ENCODE measurements around the gene NDFIP1. TPM values are rescaled to one million over a fixed set of nuclear protein-coding genes. Genes with fewer than 3 reads are reported as not detected.

NDFIP1 gene
- total RNA-seq, 2 experiments from 2014 or later = 74.6 to 76.4 TPM

- peaks cover 6% of the 10 kb centered on the region for H3K36me3 Mint-ChIP-seq
- no peak overlapping the region for H3K27ac Mint-ChIP-seq
- CTCF ChIA-PET = no interaction called here
- H3K9me3 Mint-ChIP-seq = no peaks in the 10 kb centered on the region
- intact Hi-C loops (cut with micrococcal nuclease) = no loop called here
- H3K4me3 Mint-ChIP-seq = no peak overlapping the region
- peaks cover 7% of the 10 kb centered on the region for H3K4me1 Mint-ChIP-seq (ENCODE audit: low read depth)
- POLR2A ChIA-PET = no interaction called here
- DNase-seq = no peak
- H3K27me3 Mint-ChIP-seq = no peaks in the 10 kb centered on the region
Measured at GRCh38 chr5:142156839-142157463, 48.4 kb downstream of the NDFIP1 start.

GRCh38 chr5:142159354-142159753 is 50.8 kb downstream of the NDFIP1 start:
- Mint-ChIP-seq H3K4me1 (ENCODE audit: low read depth) (peaks cover 7% of the 10 kb centered on the region), H3K36me3 (peaks cover 1% of the 10 kb centered on the region), H3K27ac (no peak overlapping the region), H3K27me3 (no peaks in the 10 kb centered on the region), H3K9me3 (no peaks in the 10 kb centered on the region), H3K4me3 (no peak overlapping the region)
- intact Hi-C loops (cut with micrococcal nuclease) = no loop called here
- DNase-seq = no peak
- ChIA-PET POLR2A (no interaction called here), CTCF (interaction anchor here (0.5 kb wide), 1 partner anchor 90 kb away, joined by 3 read pairs; no protein-coding TSS in a partner anchor)

GRCh38 chr5:142164315-142164714 is 55.7 kb downstream of the NDFIP1 start:
- ChIA-PET POLR2A (no interaction called here), CTCF (interaction anchor here (0.8 to 1.0 kb wide), 2 partner anchors 12 to 13 kb away, joined by 3 read pairs; no protein-coding TSS in a partner anchor)
- Mint-ChIP-seq H3K9me3 (no peaks in the 10 kb centered on the region), H3K36me3 (peaks cover 1% of the 10 kb centered on the region), H3K4me3 (no peak overlapping the region), H3K27me3 (no peaks in the 10 kb centered on the region), H3K4me1 (ENCODE audit: low read depth) (no peaks in the 10 kb centered on the region), H3K27ac (no peak overlapping the region)
- no peak for DNase-seq
- intact Hi-C loops (cut with micrococcal nuclease) = no loop called here

- no peak for DNase-seq
- ChIA-PET POLR2A (no interaction called here), CTCF (no interaction called here)
- no peaks in the 10 kb centered on the region for H3K27me3 Mint-ChIP-seq
- H3K4me3 Mint-ChIP-seq = no peak overlapping the region
- H3K9me3 Mint-ChIP-seq = no peaks in the 10 kb centered on the region
- H3K36me3 Mint-ChIP-seq = peaks cover 1% of the 10 kb centered on the region
- no peaks in the 10 kb centered on the region for H3K4me1 Mint-ChIP-seq (ENCODE audit: low read depth)
- no peak overlapping the region for H3K27ac Mint-ChIP-seq
- intact Hi-C loops (cut with micrococcal nuclease) = no loop called here
Measured at GRCh38 chr5:142166754-142167153, 58.2 kb downstream of the NDFIP1 start.

DNA sequence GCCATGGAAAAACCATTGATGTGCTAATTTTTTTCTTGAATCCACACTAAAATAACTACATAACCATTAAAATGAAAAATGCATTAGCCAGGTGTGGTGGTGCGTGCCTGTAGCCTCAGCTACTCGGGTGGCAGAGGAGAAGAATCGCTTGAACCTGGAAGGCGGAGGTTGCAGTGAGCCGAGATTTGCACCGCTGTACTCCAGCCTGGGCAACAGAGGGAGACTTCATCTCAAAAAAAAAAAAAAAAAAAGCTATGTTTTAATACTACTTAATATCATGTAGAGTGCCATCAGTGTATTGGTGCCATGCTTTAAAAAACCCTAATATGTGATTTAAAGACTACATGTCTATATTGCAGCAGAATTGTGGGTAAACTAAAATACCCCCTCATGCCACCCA is 58.9 kb downstream of the NDFIP1 start:
- no peak overlapping the region for H3K4me3 Mint-ChIP-seq
- intact Hi-C loops (cut with micrococcal nuclease) = no loop called here
- no peak overlapping the region for H3K27ac Mint-ChIP-seq
- peaks cover 1% of the 10 kb centered on the region for H3K36me3 Mint-ChIP-seq
- no peak for DNase-seq
- H3K27me3 Mint-ChIP-seq = no peaks in the 10 kb centered on the region
- ChIA-PET POLR2A (interaction anchor here (0.7 kb wide), 1 partner anchor 62 kb away, joined by 3 read pairs; no protein-coding TSS in a partner anchor), CTCF (interaction anchor here (0.6 kb wide), 1 partner anchor 153 kb away, joined by 3 read pairs; no protein-coding TSS in a partner anchor)
- no peaks in the 10 kb centered on the region for H3K9me3 Mint-ChIP-seq
- H3K4me1 Mint-ChIP-seq (ENCODE audit: low read depth) = no peaks in the 10 kb centered on the region

- CTCF ChIA-PET = no interaction called here
- Mint-ChIP-seq H3K36me3 (peaks cover 1% of the 10 kb centered on the region), H3K4me1 (ENCODE audit: low read depth) (no peaks in the 10 kb centered on the region), H3K9me3 (no peaks in the 10 kb centered on the region), H3K27ac (no peak overlapping the region), H3K4me3 (no peak overlapping the region), H3K27me3 (no peaks in the 10 kb centered on the region)
- DNase-seq = no peak
- POLR2A ChIA-PET = no interaction called here
- intact Hi-C loops (cut with micrococcal nuclease) = no loop called here
Measured at GRCh38 chr5:142168365-142168764, 59.8 kb downstream of the NDFIP1 start.

- Mint-ChIP-seq H3K27ac (no peak overlapping the region), H3K4me3 (no peak overlapping the region), H3K36me3 (no peaks in the 10 kb centered on the region), H3K4me1 (ENCODE audit: low read depth) (no peaks in the 10 kb centered on the region), H3K9me3 (no peaks in the 10 kb centered on the region), H3K27me3 (peaks cover 2% of the 10 kb centered on the region)
- intact Hi-C loops (cut with micrococcal nuclease) = loop anchor here (5.0 kb wide), 1 partner anchor 377 kb away; no protein-coding TSS in a partner anchor
- ChIA-PET POLR2A (no interaction called here), CTCF (interaction anchor here (1.2 kb wide), 1 partner anchor 19 kb away, joined by 4 read pairs; no protein-coding TSS in a partner anchor)
- DNase-seq = no peak
Measured at GRCh38 chr5:142170254-142170953, 61.8 kb downstream of the NDFIP1 start.

DNA sequence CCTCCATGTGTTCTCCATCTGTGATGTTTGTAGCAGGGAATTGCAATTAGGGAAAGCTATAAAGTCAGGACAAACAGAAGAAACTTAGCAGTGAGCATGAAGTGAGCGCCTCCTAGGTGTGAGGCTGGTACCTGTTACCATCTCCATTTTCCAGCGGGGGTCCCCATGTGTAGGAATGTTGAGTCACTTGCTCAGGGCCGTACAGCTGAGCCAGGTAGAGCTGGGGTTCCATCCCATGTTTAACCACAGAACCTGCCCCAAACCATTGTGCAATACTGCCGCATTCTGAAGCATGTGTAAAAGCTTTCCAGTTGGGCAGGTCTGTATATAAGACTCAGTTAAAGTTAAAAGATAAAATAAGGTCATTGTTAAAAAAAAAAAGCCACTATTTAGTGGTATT is 62.7 kb downstream of the NDFIP1 start:
- H3K9me3 Mint-ChIP-seq = no peaks in the 10 kb centered on the region
- ChIA-PET POLR2A (no interaction called here), CTCF (no interaction called here)
- no peaks in the 10 kb centered on the region for H3K36me3 Mint-ChIP-seq
- intact Hi-C loops (cut with micrococcal nuclease) = loop anchor here (5.0 kb wide), 1 partner anchor 376 kb away; no protein-coding TSS in a partner anchor
- DNase-seq = no peak
- no peaks in the 10 kb centered on the region for H3K4me1 Mint-ChIP-seq (ENCODE audit: low read depth)
- peaks cover 2% of the 10 kb centered on the region for H3K27me3 Mint-ChIP-seq
- H3K27ac Mint-ChIP-seq = no peak overlapping the region
- no peak overlapping the region for H3K4me3 Mint-ChIP-seq

- no peaks in the 10 kb centered on the region for H3K36me3 Mint-ChIP-seq
- ChIA-PET CTCF (interaction anchor here (0.6 to 0.7 kb wide), 2 partner anchors 162 to 374 kb away, joined by 3 to 4 read pairs; no protein-coding TSS in a partner anchor), POLR2A (no interaction called here)
- intact Hi-C loops (cut with micrococcal nuclease) = no loop called here
- H3K27ac Mint-ChIP-seq = no peak overlapping the region
- H3K4me3 Mint-ChIP-seq = no peak overlapping the region
- H3K27me3 Mint-ChIP-seq = peaks cover 2% of the 10 kb centered on the region
- no peaks in the 10 kb centered on the region for H3K9me3 Mint-ChIP-seq
- no peak for DNase-seq
- no peaks in the 10 kb centered on the region for H3K4me1 Mint-ChIP-seq (ENCODE audit: low read depth)
Measured at GRCh38 chr5:142175039-142175438, 66.5 kb downstream of the NDFIP1 start.

- no peak for DNase-seq
- Mint-ChIP-seq H3K4me3 (no peak overlapping the region), H3K4me1 (ENCODE audit: low read depth) (no peaks in the 10 kb centered on the region), H3K9me3 (no peaks in the 10 kb centered on the region), H3K27me3 (peaks cover 2% of the 10 kb centered on the region), H3K27ac (no peak overlapping the region), H3K36me3 (no peaks in the 10 kb centered on the region)
- ChIA-PET CTCF (no interaction called here), POLR2A (no interaction called here)
- intact Hi-C loops (cut with micrococcal nuclease) = no loop called here
Measured at GRCh38 chr5:142175461-142176142, 67.0 kb downstream of the NDFIP1 start.

DNA sequence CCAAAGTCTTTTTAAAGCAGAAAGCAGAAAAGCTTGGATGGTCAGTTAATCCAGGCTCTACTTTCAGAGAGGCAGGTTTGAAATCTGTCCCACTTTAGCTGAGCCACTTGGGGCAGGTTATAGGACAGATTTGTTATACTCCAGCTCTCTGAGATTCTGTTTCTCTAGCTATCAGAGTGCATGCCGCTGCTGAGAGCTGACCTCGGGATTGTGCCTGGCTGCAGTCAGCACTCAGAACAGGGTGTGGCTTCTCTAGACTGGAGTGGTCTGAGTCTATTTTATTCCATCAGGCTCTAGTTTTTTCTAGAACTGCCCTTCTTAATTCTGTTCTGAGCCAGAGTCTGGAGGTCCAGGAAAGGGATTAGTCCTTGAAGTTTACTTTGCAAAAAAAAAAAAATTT is 67.7 kb downstream of the NDFIP1 start:
- Mint-ChIP-seq H3K27ac (no peak overlapping the region), H3K9me3 (no peaks in the 10 kb centered on the region), H3K4me1 (ENCODE audit: low read depth) (no peaks in the 10 kb centered on the region), H3K4me3 (no peak overlapping the region), H3K36me3 (no peaks in the 10 kb centered on the region), H3K27me3 (peaks cover 2% of the 10 kb centered on the region)
- no peak for DNase-seq
- intact Hi-C loops (cut with micrococcal nuclease) = no loop called here
- POLR2A ChIA-PET = no interaction called here
- CTCF ChIA-PET = no interaction called here

- CTCF ChIA-PET = no interaction called here
- intact Hi-C loops (cut with micrococcal nuclease) = no loop called here
- Mint-ChIP-seq H3K4me3 (no peak overlapping the region), H3K9me3 (no peaks in the 10 kb centered on the region), H3K27me3 (peaks cover 2% of the 10 kb centered on the region), H3K36me3 (no peaks in the 10 kb centered on the region), H3K4me1 (ENCODE audit: low read depth) (no peaks in the 10 kb centered on the region), H3K27ac (no peak overlapping the region)
- POLR2A ChIA-PET = no interaction called here
- DNase-seq = no peak
Measured at GRCh38 chr5:142178651-142179050, 70.1 kb downstream of the NDFIP1 start.
